IPS DF 4.7 (cell line): ENCODE results near the gene APOA1.
A peak's percentile ranks its signal among the peaks of the same experiment; 100 is the strongest.

Experiments
- DNase-seq: peaks from one replicate; pipeline ENCODE4 v3.0.0-alpha.2; 2013; ENCODE audit warnings: low spot score; ENCODE audit errors: extremely low read depth

APOA1 gene

DNA sequence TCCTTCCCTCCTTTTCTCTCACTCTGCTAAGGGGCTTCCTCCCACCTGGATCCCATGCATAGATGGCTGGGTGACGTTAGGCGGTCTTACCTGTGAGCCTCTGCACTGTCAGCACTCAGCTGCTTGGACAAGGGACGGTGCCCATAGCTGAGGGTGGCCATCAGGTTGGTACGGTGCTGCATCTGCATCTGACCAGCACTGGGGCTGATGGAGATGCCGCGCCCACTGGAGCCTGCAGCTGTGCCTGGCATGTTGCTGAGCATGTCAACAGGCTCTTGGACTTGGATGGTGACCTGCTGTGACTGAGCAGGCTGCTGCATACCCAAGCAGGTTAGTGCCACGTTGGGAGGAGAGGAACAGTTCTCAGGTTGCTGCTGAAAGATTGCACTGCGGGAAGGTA lies 21.8 kb upstream of the APOA1 start:
- no peak for DNase-seq

GRCh38 chr11:116857936-116858335 lies 20.5 kb upstream of the APOA1 start:
- no peak for DNase-seq

GRCh38 chr11:116857316-116857715 lies 19.9 kb upstream of the APOA1 start:
- DNase-seq = no peak

DNA sequence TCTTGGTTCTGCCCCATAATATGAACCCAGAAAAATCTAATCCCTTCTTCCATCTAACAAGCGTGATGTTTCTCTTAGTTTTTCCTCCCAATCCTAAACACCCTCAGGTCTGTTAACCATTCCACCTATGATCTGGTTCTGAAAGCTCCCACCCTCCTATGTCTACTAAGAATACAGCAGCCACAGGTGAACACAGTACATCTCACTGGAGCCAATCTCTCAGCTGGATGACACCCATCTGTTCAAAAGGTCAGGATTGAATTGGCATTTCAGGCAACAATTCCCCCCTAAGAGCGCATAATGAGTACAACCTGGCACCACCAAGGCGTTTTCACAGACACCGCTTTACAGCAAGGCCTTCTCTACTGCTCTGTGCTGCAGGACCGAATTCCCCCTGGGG lies 19.0 kb upstream of the APOA1 start:
- DNase-seq = no peak

- DNase-seq = no peak
Observed at GRCh38 chr11:116855413-116855812, 18.0 kb upstream of the APOA1 start.

DNA sequence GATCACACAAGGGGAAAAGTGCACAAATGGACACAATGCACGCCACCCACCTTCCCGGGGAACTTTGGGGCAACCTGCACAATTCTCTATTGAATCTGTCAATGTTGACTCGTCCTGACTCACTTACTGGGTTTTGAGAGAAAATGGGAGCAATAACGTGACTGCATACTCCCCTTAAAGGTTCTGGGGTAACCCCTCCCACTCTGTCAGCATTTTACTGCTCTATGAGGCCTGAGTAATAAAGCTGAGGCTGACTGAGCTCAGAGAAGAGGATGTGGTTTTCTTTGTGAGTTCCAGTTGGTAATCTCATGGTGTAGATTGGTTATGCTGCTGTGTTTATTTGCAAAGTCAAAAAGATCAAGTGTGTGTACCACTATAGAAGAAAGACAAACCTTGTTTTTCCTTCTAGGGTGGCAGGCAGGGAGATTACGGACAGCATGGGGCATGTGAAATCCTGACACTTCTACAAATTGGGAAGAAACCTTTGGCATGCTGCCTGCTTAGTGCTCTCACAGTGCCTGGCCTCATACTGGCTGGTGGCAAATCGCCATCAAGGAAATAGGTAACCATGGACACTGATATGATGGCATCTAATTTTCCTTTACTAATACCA lies 16.1 kb upstream of the APOA1 start:
- no peak for DNase-seq

- DNase-seq = no peak
Observed at GRCh38 chr11:116852261-116853031, 15.0 kb upstream of the APOA1 start.

- no peak for DNase-seq
Observed at GRCh38 chr11:116851626-116852025, 14.2 kb upstream of the APOA1 start.

DNA sequence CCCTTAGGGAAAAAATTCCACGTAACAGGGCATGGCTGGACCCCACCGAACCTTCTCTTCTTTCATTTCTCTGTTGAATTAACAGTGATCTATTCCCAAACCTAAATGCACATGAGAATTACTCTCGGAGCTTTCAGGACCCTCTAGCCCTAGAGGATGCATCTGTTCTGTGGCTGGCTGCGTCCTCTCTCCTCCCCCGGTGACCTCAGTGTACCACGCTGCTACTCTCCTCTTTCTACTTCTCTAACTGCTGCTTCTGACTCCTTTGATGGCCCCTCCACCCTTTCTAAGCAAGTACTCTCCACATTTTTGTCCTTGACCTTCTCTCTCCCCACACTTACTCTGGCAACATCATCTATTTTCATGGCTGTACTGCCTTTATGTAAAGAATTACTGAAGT lies 12.1 kb upstream of the APOA1 start:
- no peak for DNase-seq

GRCh38 chr11:116849060-116849459 lies 11.6 kb upstream of the APOA1 start:
- no peak for DNase-seq

DNA sequence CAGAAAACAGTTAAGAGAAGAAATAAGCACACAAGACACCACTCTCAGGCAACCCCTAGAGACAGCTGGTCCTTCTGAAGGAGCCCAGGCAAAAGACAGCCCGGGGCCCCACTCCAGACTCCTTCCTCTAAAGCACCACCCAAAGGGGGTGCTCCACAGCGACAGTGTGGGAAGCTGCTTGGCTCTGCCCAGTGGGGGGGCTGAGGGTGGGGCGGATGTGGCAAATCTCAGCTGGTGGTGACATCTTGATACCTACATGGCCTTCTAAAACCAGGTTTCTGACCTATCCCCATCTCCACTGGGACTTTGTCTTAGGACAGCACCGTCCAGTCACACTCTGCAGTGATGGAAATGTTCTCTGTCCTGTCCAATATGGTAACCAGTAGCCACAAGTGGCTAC lies 10.2 kb upstream of the APOA1 start:
- DNase-seq = no peak

- no peak for DNase-seq
Observed at GRCh38 chr11:116844722-116845121, 7.3 kb upstream of the APOA1 start.

DNA sequence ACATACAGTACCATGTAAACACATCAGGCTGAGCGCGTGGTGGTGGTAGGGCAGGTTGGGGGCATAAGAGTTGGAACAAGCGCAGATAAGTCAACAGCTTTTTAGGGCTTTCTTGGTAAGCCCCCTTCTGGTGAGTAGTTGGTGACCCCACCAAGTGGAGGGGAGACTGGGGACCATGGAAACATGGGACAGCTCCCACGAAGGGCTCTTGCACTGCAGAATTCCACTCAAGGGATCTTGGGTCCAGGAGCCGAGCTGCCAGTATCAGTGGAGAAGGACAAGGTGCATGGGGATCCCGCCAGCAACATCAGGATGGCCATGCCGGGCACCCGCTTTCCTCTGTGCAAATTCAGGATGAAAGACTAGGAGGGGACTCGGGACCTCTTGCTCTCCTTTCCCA lies 6.2 kb upstream of the APOA1 start:
- no peak for DNase-seq

DNA sequence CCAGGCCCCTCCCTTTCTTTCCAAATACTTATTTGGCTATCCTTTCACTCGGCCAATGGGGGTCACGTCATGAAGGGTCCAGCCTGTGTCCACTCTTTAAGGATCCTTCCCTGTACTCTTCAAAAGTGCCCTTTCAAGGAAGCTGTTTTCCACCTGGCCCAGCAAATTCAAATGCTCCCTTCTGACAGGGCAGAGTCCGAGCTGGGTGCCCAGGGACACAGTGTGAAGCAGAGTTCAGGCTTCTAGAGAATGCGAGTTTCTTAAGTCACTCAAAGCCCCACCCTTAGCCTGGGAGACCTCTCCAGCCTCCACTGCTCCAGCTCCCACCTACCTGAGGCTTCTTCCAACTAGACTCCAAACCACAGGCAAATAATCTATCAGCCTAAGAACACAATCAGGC lies 5.5 kb upstream of the APOA1 start:
- DNase-seq = no peak

GRCh38 chr11:116842117-116842516 lies 4.7 kb upstream of the APOA1 start:
- no peak for DNase-seq

- no peak for DNase-seq
Observed at GRCh38 chr11:116840746-116841296, 3.4 kb upstream of the APOA1 start.

DNA sequence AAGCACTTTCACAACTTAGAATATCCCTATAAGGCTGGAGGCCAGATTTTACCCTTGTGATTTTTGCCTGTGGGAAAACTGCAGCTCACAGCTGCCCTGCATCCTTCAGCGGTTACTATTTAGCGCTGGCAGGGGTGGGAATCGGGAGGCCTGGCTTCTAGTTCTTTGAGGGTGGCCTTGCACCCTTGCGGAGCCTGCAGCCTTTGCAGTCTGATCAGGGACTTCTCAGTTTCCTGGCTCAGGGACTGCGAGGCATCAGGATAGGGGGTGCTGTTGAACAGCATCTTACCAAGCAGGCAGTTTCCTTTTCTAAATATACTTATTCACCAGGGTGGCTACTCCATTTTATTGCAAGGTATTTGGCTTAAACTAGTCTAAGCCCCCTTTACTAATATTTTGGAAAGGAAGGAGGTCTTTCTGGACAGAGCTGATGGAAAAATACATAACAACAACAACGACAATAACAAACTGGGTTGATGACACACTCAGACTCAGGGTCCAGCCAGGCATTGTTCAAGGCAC lies 2.9 kb upstream of the APOA1 start:
- no peak for DNase-seq

DNA sequence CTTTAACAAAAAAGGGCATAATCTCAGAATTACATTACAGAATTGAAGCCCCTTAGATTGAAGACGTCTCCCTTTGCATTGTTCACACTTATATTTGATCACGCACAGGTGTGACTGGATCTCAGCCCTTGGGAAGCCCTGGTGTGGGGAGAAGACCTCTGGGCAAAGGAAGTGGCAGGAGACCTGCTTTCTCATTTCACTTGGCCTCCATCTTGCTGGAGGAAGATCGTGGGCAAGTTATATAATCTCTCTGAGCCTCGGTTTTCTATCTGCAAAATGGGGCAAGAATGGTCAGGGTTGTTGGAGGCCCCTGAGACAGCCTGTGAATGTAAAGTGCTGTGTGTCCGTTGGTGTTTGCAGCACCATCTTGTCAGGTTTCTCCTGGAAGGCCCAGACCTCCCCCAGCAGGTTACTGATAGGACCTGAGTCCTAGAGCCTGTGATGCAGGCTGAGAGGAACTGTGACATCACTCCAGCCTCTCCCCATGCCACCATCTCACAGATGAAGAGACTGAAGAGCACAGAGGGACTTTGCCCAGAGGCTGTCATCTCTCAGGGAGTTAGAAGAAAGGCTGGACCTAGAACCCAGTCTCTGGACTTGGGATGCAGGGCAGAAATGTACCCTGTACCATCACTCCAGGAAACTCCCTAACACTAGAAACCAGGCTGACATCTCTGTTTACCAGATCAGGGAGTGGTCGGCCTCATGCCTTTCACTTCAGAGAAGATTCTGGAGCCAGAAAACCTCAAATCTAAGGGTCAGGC lies 1.1 kb upstream of the APOA1 start:
- DNase-seq = no peak

DNA sequence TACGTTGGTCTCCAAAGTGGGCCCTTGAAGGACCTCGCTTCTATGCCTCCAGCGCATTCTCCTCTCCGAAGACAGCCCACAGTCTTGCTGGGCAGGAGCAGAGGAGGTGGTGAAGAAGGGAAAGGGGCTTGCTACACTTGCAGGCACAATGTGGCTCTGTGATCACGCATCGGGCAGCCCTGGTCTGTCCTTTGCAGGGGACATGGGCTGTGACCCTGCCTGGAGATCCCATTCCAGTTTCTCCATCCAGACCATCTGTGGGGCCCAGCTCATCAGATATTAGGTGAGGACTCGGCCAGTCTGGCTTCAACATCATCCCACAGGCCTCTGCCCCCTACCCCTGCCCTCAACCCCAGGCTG lies 810 bp downstream of the APOA1 start:
- DNase-seq = no peak

DNA sequence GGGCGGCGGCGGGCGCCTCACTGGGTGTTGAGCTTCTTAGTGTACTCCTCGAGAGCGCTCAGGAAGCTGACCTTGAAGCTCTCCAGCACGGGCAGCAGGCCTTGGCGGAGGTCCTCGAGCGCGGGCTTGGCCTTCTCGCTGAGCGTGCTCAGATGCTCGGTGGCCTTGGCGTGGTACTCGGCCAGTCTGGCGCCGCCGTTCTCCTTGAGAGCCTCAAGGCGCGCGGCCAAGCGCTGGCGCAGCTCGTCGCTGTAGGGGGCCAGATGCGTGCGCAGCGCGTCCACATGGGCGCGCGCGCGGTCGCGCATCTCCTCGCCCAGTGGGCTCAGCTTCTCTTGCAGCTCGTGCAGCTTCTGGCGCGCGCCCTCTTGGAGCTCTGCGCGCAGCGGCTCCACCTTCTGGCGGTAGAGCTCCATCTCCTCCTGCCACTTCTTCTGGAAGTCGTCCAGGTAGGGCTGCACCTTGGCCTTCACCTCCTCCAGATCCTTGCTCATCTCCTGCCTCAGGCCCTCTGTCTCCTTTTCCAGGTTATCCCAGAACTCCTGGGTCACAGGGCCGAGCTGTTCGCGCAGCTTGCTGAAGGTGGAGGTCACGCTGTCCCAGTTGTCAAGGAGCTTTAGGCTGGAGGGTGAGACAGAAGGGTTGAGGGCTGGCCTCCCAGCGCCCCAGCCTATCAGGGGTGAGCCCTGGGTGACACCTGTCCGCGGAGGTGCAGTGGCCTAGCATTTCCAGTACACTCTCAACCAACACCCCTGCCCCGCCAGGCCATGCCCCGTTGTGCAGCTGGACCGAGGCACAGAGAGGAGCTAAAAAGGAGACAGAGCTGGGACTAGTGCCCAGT lies 1.4 kb downstream of the APOA1 start:
- peak; percentile 66 for DNase-seq
